Mammary epithelial cell (primary cell): ENCODE measurements around the gene CCL23.

Experiments
- CTCF ChIP-seq, 2 donors: IDR thresholded peaks in 1 of 2; conservative IDR thresholded peaks in 1 of 2; 2 replicates each; pipeline ENCODE4 v1.5.1; 2011 to 2012; ENCODE audit warnings: inconsistent platforms in 2 of 2, low read length in 2 of 2, mild to moderate bottlenecking in 2 of 2, control low read depth in 1 of 2, low read depth in 1 of 2; ENCODE audit not compliant: insufficient read depth in 1 of 2; ENCODE audit errors: extremely low read depth in 1 of 2
- EZH2 ChIP-seq: IDR thresholded peaks from 2 replicates; pipeline ENCODE4 v1.6.1; 2012; ENCODE audit warnings: low read length, inconsistent platforms, borderline replicate concordance

- TF ChIP-seq CTCF (conservative IDR thresholded peaks at IDR 0.05 in 1 of 2, IDR thresholded peaks at IDR 0.05 in 1 of 2; ENCODE audit: extremely low read depth in 1 of 2, insufficient read depth in 1 of 2, low read depth in 1 of 2, low read length in 2 of 2) (no peak), EZH2 (no peak)
These were observed 1.2 kb downstream of the CCL23 start for GRCh38 chr17:36016555-36016954.
